HCT116 (cell line): ENCODE results near the gene DPP6. TPM values are rescaled to one million over a fixed set of nuclear protein-coding genes. Genes with fewer than 3 reads are reported as not detected.

Experiments
- ATAC-seq: fragments of 200-7000 bp; cut with Tn5 transposase; 2 replicates; pipeline ENCODE4 v1.9.1; 2020; ENCODE audit warnings: mild to moderate bottlenecking, moderate library complexity
- BruUV-seq: library from RNA; stranded (reverse); fragments of 400-500 nt; replicated peaks from 2 replicates; lab custom pipeline; 2021; lab: Mats Ljungman, UMichigan
- CTCF ChIA-PET: fragments of 300-600 bp; sonication (Branson Sonifier 250); formaldehyde crosslinking; loops from one replicate; lab custom pipeline; 2021; ENCODE audit warnings: antibody characterized with exemption; lab: Charles Lee
- POLR2A ChIA-PET: fragments of 300-600, 350-600 bp; sonication (Branson Sonifier 250); formaldehyde crosslinking; loops from one replicate; lab custom pipeline; 2021; ENCODE audit warnings: antibody characterized with exemption; lab: Charles Lee
- RAD21 ChIA-PET, 2 experiments: fragments of 300-600 bp; sonication (Branson Sonifier 250); formaldehyde crosslinking; loops; one replicate each; lab custom pipeline; 2023; ENCODE audit warnings: low total read pairs in 2 of 2; ENCODE audit not compliant: uncharacterized antibody in 2 of 2, unreplicated experiment in 2 of 2, low non-redundant PET in 1 of 2; lab: Charles Lee
- DNase-seq: peaks from one replicate; pipeline ENCODE4 v3.0.0-alpha.2; 2010; ENCODE audit warnings: low read depth, low spot score
- H2AFZ ChIP-seq: fragments of 200-600 bp; shearing (Covaris generic), sonication (generic); 2 replicates; pipeline ENCODE4 v1.6.1; 2017; ENCODE audit warnings: low read depth, mixed run types, mixed read lengths, antibody characterized with exemption, low read length; ENCODE audit not compliant: poor library complexity, severe bottlenecking
- H3K27ac ChIP-seq: 2 replicates; pipeline ENCODE4 v1.5.1; 2012; ENCODE audit warnings: low read depth, low read length
- H3K27me3 ChIP-seq: fragments of 200-600 bp; sonication (generic); 2 replicates; pipeline ENCODE4 v1.6.1; 2016; ENCODE audit warnings: mixed run types, low read length, mixed read lengths; ENCODE audit not compliant: insufficient read depth
- H3K36me3 ChIP-seq, 2 experiments: fragments of 200-500 bp in 1 of 2; fragments of 200-600 bp in 1 of 2; sonication (Bioruptor generic) in 1 of 2; sonication (generic) in 1 of 2; 2 replicates each; pipeline versions ENCODE4 v1.5.1 to v1.6.1; 2014 to 2016; ENCODE audit warnings: low read length in 2 of 2, inconsistent platforms in 1 of 2, mixed read lengths in 1 of 2, mixed run types in 1 of 2; ENCODE audit not compliant: insufficient read depth in 2 of 2, control insufficient read depth in 1 of 2
- H3K4me1 ChIP-seq, 2 experiments: fragments of 200-600 bp in 1 of 2; sonication (generic) in 1 of 2; 2 replicates each; pipeline versions ENCODE4 v1.5.1 to v1.6.1; 2012 to 2017; ENCODE audit warnings: low read length in 2 of 2, inconsistent platforms in 1 of 2, mild to moderate bottlenecking in 1 of 2, mixed read lengths in 1 of 2, mixed run types in 1 of 2, moderate library complexity in 1 of 2; ENCODE audit not compliant: insufficient read depth in 2 of 2, control insufficient read depth in 1 of 2
- H3K4me2 ChIP-seq: fragments of 200-600 bp; sonication (generic); 2 replicates; pipeline ENCODE4 v1.6.1; 2017; ENCODE audit warnings: mixed run types, low read length, mixed read lengths
- H3K4me3 ChIP-seq, 2 experiments: fragments of 200-600 bp in 1 of 2; sonication (generic) in 1 of 2; replicated peaks in 1 of 2; 2 replicates each; pipeline ENCODE4 v1.5.1; 2011 to 2016; ENCODE audit warnings: low read length in 2 of 2, control low read depth in 1 of 2, low read depth in 1 of 2, mild to moderate bottlenecking in 1 of 2, mixed read lengths in 1 of 2, mixed run types in 1 of 2
- H3K79me2 ChIP-seq: fragments of 200-600 bp; sonication (generic); 2 replicates; pipeline ENCODE4 v1.6.1; 2017; ENCODE audit warnings: mild to moderate bottlenecking, mixed run types, low read length, moderate library complexity, mixed read lengths; ENCODE audit not compliant: insufficient read depth
- H3K9ac ChIP-seq: fragments of 200-600 bp; sonication (generic); 2 replicates; pipeline ENCODE4 v1.6.1; 2016; ENCODE audit warnings: low read length, mixed read lengths
- H3K9me2 ChIP-seq: fragments of 200-600 bp; sonication (generic), shearing (Covaris generic); 2 replicates; pipeline ENCODE4 v1.6.1; 2017; ENCODE audit warnings: mixed run types, mild to moderate bottlenecking, moderate library complexity; ENCODE audit not compliant: insufficient read depth
- H3K9me3 ChIP-seq, 2 experiments: fragments of 200-500 bp in 1 of 2; fragments of 200-600 bp in 1 of 2; sonication (Bioruptor generic) in 1 of 2; sonication (generic) in 1 of 2; 2 replicates each; pipeline ENCODE4 v1.6.1; 2014 to 2017; ENCODE audit warnings: low read length in 2 of 2, mixed read lengths in 2 of 2, inconsistent platforms in 1 of 2, low read depth in 1 of 2, mild to moderate bottlenecking in 1 of 2, mixed run types in 1 of 2, moderate library complexity in 1 of 2; ENCODE audit not compliant: control insufficient read depth in 1 of 2, insufficient read depth in 1 of 2
- H4K20me1 ChIP-seq: fragments of 200-600 bp; sonication (generic), shearing (Covaris generic); 2 replicates; pipeline ENCODE4 v1.6.1; 2017; ENCODE audit warnings: mixed run types, mild to moderate bottlenecking, moderate library complexity; ENCODE audit not compliant: insufficient read depth
- CBX3 ChIP-seq: IDR thresholded peaks from 2 replicates; pipeline ENCODE4 v1.6.1; 2012; ENCODE audit warnings: low read depth
- CEBPB ChIP-seq: IDR thresholded peaks from 2 replicates; pipeline ENCODE4 v1.6.1; 2012; ENCODE audit warnings: low read depth
- ELF1 ChIP-seq: IDR thresholded peaks from 2 replicates; pipeline ENCODE4 v1.6.1; 2012; ENCODE audit warnings: low read depth, borderline replicate concordance
- EZH2 ChIP-seq: fragments of 200-600 bp; sonication (generic); IDR thresholded peaks from 2 replicates; pipeline ENCODE4 v1.6.1; 2017; ENCODE audit warnings: antibody characterized with exemption, mixed run types
- FOSL1 ChIP-seq: IDR thresholded peaks from 2 replicates; pipeline ENCODE4 v1.6.1; 2012; ENCODE audit warnings: low read depth
- POLR2A ChIP-seq: IDR thresholded peaks from 2 replicates; pipeline ENCODE4 v1.7.0; 2011; ENCODE audit warnings: borderline replicate concordance; ENCODE audit not compliant: insufficient read depth, insufficient read length; ENCODE audit errors: extremely low read depth
- SIN3A ChIP-seq: IDR thresholded peaks from 2 replicates; pipeline ENCODE4 v1.6.1; 2012; ENCODE audit warnings: low read depth
- YY1 ChIP-seq: IDR thresholded peaks from 2 replicates; pipeline ENCODE4 v1.6.1; 2011; ENCODE audit warnings: low read length, low read depth, moderate library complexity, mild to moderate bottlenecking; ENCODE audit not compliant: insufficient replicate concordance; ENCODE audit errors: extremely low read depth
- ZFX ChIP-seq: fragments of 450-650 bp; IDR thresholded peaks from 2 replicates; pipeline ENCODE4 v1.6.1; 2017
- ZNF274 ChIP-seq: fragments of 200-500 bp; sonication (Bioruptor generic); IDR thresholded peaks from 2 replicates; pipeline ENCODE4 v1.6.1; 2014; ENCODE audit warnings: mild to moderate bottlenecking, low read depth, low read length, inconsistent platforms
- intact Hi-C: fragments of 100-400 bp; cut with micrococcal nuclease; formaldehyde crosslinking; loops from 2 replicates; pipeline ENCODE4 v1.10.0; 2022
- total RNA-seq: library from RNA; stranded (reverse); gene quantifications from one replicate; pipeline ENCODE4 v1.2.1, GENCODE V29; 2021; ENCODE audit not compliant: unreplicated experiment
- TF ChIP-seq, protein P1 (sequence below): IDR thresholded peaks from 2 replicates; pipeline ENCODE4 v1.6.1; 2012; ENCODE audit warnings: low read depth
- TF ChIP-seq, protein P2 (sequence below): IDR thresholded peaks from 2 replicates; pipeline ENCODE4 v1.6.1; 2012

Gene DPP6
- total RNA-seq, 1 experiment from 2014 or later = not detected

- BruUV-seq = no TSS peak
- no peak for DNase-seq
- Histone ChIP-seq H3K79me2 (no peaks in the 10 kb centered on the region), H3K9ac (no peak overlapping the region), H3K4me1 (no peaks in the 10 kb centered on the region), H3K9me3 (no peaks in the 10 kb centered on the region), H3K4me2 (no peak overlapping the region), H3K27ac (no peak overlapping the region), H4K20me1 (no peaks in the 10 kb centered on the region), H3K27me3 (peaks cover 15% of the 10 kb centered on the region; the same call in 1 of the 2 replicates), H3K4me3 (no peak overlapping the region), H3K36me3 (no peaks in the 10 kb centered on the region), H2AFZ (no peak overlapping the region), H3K9me2 (no peaks in the 10 kb centered on the region)
- RAD21 ChIA-PET = no interaction called here
- intact Hi-C loops = no loop called here
- CTCF ChIA-PET = no interaction called here
- POLR2A ChIA-PET = no interaction called here
- no peak for ATAC-seq
- TF ChIP-seq ZNF274 = no peak
- no peak for TF ChIP-seq SIN3A
- TF ChIP-seq ELF1 = no peak
- no peak for TF ChIP-seq ZFX
- TF ChIP-seq EZH2 = no peak
- TF ChIP-seq CBX3 = no peak
- no peak for TF ChIP-seq FOSL1
- TF ChIP-seq YY1 = no peak
- no peak for TF ChIP-seq POLR2A
- no peak for TF ChIP-seq CEBPB
- TF ChIP-seq, protein P1, sequence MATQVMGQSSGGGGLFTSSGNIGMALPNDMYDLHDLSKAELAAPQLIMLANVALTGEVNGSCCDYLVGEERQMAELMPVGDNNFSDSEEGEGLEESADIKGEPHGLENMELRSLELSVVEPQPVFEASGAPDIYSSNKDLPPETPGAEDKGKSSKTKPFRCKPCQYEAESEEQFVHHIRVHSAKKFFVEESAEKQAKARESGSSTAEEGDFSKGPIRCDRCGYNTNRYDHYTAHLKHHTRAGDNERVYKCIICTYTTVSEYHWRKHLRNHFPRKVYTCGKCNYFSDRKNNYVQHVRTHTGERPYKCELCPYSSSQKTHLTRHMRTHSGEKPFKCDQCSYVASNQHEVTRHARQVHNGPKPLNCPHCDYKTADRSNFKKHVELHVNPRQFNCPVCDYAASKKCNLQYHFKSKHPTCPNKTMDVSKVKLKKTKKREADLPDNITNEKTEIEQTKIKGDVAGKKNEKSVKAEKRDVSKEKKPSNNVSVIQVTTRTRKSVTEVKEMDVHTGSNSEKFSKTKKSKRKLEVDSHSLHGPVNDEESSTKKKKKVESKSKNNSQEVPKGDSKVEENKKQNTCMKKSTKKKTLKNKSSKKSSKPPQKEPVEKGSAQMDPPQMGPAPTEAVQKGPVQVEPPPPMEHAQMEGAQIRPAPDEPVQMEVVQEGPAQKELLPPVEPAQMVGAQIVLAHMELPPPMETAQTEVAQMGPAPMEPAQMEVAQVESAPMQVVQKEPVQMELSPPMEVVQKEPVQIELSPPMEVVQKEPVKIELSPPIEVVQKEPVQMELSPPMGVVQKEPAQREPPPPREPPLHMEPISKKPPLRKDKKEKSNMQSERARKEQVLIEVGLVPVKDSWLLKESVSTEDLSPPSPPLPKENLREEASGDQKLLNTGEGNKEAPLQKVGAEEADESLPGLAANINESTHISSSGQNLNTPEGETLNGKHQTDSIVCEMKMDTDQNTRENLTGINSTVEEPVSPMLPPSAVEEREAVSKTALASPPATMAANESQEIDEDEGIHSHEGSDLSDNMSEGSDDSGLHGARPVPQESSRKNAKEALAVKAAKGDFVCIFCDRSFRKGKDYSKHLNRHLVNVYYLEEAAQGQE = no peak
- TF ChIP-seq, protein P2, sequence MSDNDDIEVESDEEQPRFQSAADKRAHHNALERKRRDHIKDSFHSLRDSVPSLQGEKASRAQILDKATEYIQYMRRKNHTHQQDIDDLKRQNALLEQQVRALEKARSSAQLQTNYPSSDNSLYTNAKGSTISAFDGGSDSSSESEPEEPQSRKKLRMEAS = no peak
Observed at GRCh38 chr7:154874409-154875113, 822.4 kb downstream of the DPP6 start.
